Liver (tissue), 9 donors: ENCODE results near the gene HSFX3. TPM values are rescaled to one million over a fixed set of nuclear protein-coding genes. Genes with fewer than 3 reads are reported as not detected.

Experiments
- DNase-seq: peaks from one replicate; pipeline ENCODE4 v3.0.0-alpha.2; 2017; ENCODE audit warnings: low spot score
- H3K27ac ChIP-seq, 2 donors: one replicate each; pipeline ENCODE4 v1.7.0; 2013; ENCODE audit warnings: inconsistent platforms in 2 of 2, low read length in 2 of 2, control low read depth in 1 of 2, low read depth in 1 of 2, mild to moderate bottlenecking in 1 of 2
- H3K27me3 ChIP-seq, 4 donors: one replicate each; pipeline versions ENCODE4 v1.6.1 to v1.7.0; 2013; ENCODE audit warnings: low read length in 3 of 4, inconsistent platforms in 1 of 4, mild to moderate bottlenecking in 1 of 4, moderate library complexity in 1 of 4; ENCODE audit not compliant: control insufficient read depth in 4 of 4, insufficient read depth in 4 of 4
- H3K36me3 ChIP-seq, 4 donors: one replicate each; pipeline versions ENCODE4 v1.6.1 to v1.7.0; 2013; ENCODE audit warnings: low read length in 3 of 4, mild to moderate bottlenecking in 3 of 4, low read depth in 1 of 4, moderate library complexity in 1 of 4; ENCODE audit not compliant: control insufficient read depth in 4 of 4, insufficient read depth in 3 of 4
- H3K4me1 ChIP-seq, 4 donors: one replicate each; pipeline versions ENCODE4 v1.6.1 to v1.7.0; 2013; ENCODE audit warnings: low read length in 3 of 4, mild to moderate bottlenecking in 3 of 4, moderate library complexity in 1 of 4; ENCODE audit not compliant: control insufficient read depth in 4 of 4, insufficient read depth in 4 of 4
- H3K4me3 ChIP-seq, 3 donors: one replicate each; pipeline versions ENCODE4 v1.6.1 to v1.7.0; 2013; ENCODE audit warnings: low read length in 3 of 3, control low read depth in 1 of 3, low read depth in 1 of 3, mild to moderate bottlenecking in 1 of 3
- H3K9ac ChIP-seq, 2 donors: one replicate each; pipeline ENCODE4 v1.7.0; 2013; ENCODE audit warnings: low read length in 2 of 2, mild to moderate bottlenecking in 2 of 2, moderate library complexity in 2 of 2, control low read depth in 1 of 2, low read depth in 1 of 2
- H3K9me3 ChIP-seq, 4 donors: one replicate each; pipeline versions ENCODE4 v1.6.1 to v1.7.0; 2013; ENCODE audit warnings: low read length in 3 of 4; ENCODE audit not compliant: control insufficient read depth in 4 of 4
- EGR1 ChIP-seq, 2 donors: IDR thresholded peaks; 2 replicates each; pipeline ENCODE4 v1.6.1; 2016 to 2018; ENCODE audit warnings: antibody characterized with exemption in 2 of 2, low read depth in 2 of 2
- FOXA2 ChIP-seq: IDR thresholded peaks from 2 replicates; pipeline ENCODE4 v1.6.1; 2016; ENCODE audit warnings: antibody characterized with exemption
- GABPA ChIP-seq, 2 donors: IDR thresholded peaks in 1 of 2; conservative IDR thresholded peaks in 1 of 2; 2 replicates each; pipeline ENCODE4 v1.6.1; 2016; ENCODE audit warnings: antibody characterized with exemption in 2 of 2, mild to moderate bottlenecking in 1 of 2, moderate library complexity in 1 of 2
- HNF4A ChIP-seq, 2 donors: conservative IDR thresholded peaks; 2 replicates each; pipeline ENCODE4 v1.6.1; 2016; ENCODE audit warnings: antibody characterized with exemption in 2 of 2, mild to moderate bottlenecking in 2 of 2
- HNF4G ChIP-seq: IDR thresholded peaks from 2 replicates; pipeline ENCODE4 v1.6.1; 2016; ENCODE audit warnings: antibody characterized with exemption
- JUND ChIP-seq, 2 donors: IDR thresholded peaks; 2 replicates each; pipeline ENCODE4 v1.6.1; 2016; ENCODE audit warnings: antibody characterized with exemption in 2 of 2
- NR2F2 ChIP-seq: IDR thresholded peaks from 2 replicates; pipeline ENCODE4 v1.6.1; 2016; ENCODE audit warnings: antibody characterized with exemption
- RXRA ChIP-seq, 2 donors: IDR thresholded peaks; 2 replicates each; pipeline ENCODE4 v1.6.1; 2017 to 2018; ENCODE audit warnings: antibody characterized with exemption in 2 of 2, mild to moderate bottlenecking in 1 of 2
- SP1 ChIP-seq: IDR thresholded peaks from 2 replicates; pipeline ENCODE4 v1.6.1; 2018; ENCODE audit warnings: antibody characterized with exemption, mild to moderate bottlenecking
- TAF1 ChIP-seq: conservative IDR thresholded peaks from 2 replicates; pipeline ENCODE4 v1.6.1; 2016; ENCODE audit warnings: antibody characterized with exemption, mild to moderate bottlenecking
- WGBS: extraction: QIAGEN DNeasy Blood & Tissue Kit; methylation state at CpG from one replicate; pipeline ENCODE4 v1.1.7; 2013; 5-methylcytosine and 5-hydroxymethylcytosine counted together
- polyA plus RNA-seq, 2 donors: library from polyadenylated mRNA; stranded (reverse) in 1 of 2; unstranded in 1 of 2; fragments of 200-250 nt in 1 of 2; fragments of >200 nt in 1 of 2; fragmentation: Nextera tagmentation in 1 of 2; extraction: Ambion mirVana in 1 of 2; gene quantifications; one replicate each; pipeline versions ENCODE4 v1.2.1 to v1.2.3, GENCODE V29; 2013 to 2015
- total RNA-seq, 2 donors: library from RNA; depleted of rRNA; stranded (reverse); fragments of >200 nt; gene quantifications; one replicate each; pipeline ENCODE4 v1.2.3, GENCODE V29; 2014
- TF ChIP-seq, protein P1 (sequence below): IDR thresholded peaks from 2 replicates; pipeline ENCODE4 v1.6.1; 2016; ENCODE audit warnings: antibody characterized with exemption, mild to moderate bottlenecking
- TF ChIP-seq, protein P2 (sequence below): IDR thresholded peaks from 2 replicates; pipeline ENCODE4 v1.6.1; 2016; ENCODE audit warnings: antibody characterized with exemption
- TF ChIP-seq, protein P3 (sequence below): fragments of 150-350 bp; IDR thresholded peaks from 2 replicates; pipeline ENCODE4 v1.5.1; 2017; ENCODE audit warnings: improper control_type of control experiment, low read depth, low read length; ENCODE audit not compliant: missing input control
- donor health status: healthy.
- donor health status: healthy.
- donor health status: healthy.
- donor health status: healthy.
- donor health status: healthy.

Gene HSFX3
- total and polyA plus RNA-seq, 4 donors = not detected

DNA sequence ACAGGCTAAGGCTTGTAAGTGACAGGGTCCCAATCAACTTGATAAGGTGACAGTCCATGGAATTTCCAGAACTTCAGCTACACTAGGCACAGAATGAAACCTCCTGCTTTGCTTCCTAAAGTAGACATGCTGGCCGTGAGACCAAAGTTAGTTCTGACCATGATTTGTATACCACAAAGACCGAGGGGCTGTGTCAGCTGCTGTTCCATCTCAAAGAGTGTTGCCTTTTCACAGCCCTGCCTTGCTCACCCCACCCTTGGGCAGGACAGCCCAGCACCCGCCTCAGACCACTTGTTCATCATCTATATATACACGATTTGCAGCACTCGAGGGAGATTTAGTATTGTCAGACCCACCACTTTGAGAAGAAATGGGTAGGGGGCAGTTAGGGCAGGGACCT, 50.0 kb downstream of the HSFX3 start:
- H3K4me3 ChIP-seq = no peak overlapping the region
- WGBS = 94% methylated on average over 5 of the region's 5 CpGs
- no peak for DNase-seq
- TF ChIP-seq GABPA (IDR thresholded peaks at IDR 0.05 in 1 of 2, conservative IDR thresholded peaks at IDR 0.05 in 1 of 2) (no peak), FOXA2 (no peak), HNF4G (no peak), SP1 (no peak), NR2F2 (no peak), JUND (IDR thresholded peaks at IDR 0.05) (no peak), HNF4A (conservative IDR thresholded peaks at IDR 0.05) (no peak), RXRA (IDR thresholded peaks at IDR 0.05) (no peak)
- TF ChIP-seq, protein P1, sequence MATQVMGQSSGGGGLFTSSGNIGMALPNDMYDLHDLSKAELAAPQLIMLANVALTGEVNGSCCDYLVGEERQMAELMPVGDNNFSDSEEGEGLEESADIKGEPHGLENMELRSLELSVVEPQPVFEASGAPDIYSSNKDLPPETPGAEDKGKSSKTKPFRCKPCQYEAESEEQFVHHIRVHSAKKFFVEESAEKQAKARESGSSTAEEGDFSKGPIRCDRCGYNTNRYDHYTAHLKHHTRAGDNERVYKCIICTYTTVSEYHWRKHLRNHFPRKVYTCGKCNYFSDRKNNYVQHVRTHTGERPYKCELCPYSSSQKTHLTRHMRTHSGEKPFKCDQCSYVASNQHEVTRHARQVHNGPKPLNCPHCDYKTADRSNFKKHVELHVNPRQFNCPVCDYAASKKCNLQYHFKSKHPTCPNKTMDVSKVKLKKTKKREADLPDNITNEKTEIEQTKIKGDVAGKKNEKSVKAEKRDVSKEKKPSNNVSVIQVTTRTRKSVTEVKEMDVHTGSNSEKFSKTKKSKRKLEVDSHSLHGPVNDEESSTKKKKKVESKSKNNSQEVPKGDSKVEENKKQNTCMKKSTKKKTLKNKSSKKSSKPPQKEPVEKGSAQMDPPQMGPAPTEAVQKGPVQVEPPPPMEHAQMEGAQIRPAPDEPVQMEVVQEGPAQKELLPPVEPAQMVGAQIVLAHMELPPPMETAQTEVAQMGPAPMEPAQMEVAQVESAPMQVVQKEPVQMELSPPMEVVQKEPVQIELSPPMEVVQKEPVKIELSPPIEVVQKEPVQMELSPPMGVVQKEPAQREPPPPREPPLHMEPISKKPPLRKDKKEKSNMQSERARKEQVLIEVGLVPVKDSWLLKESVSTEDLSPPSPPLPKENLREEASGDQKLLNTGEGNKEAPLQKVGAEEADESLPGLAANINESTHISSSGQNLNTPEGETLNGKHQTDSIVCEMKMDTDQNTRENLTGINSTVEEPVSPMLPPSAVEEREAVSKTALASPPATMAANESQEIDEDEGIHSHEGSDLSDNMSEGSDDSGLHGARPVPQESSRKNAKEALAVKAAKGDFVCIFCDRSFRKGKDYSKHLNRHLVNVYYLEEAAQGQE = no peak
- TF ChIP-seq, protein P2, sequence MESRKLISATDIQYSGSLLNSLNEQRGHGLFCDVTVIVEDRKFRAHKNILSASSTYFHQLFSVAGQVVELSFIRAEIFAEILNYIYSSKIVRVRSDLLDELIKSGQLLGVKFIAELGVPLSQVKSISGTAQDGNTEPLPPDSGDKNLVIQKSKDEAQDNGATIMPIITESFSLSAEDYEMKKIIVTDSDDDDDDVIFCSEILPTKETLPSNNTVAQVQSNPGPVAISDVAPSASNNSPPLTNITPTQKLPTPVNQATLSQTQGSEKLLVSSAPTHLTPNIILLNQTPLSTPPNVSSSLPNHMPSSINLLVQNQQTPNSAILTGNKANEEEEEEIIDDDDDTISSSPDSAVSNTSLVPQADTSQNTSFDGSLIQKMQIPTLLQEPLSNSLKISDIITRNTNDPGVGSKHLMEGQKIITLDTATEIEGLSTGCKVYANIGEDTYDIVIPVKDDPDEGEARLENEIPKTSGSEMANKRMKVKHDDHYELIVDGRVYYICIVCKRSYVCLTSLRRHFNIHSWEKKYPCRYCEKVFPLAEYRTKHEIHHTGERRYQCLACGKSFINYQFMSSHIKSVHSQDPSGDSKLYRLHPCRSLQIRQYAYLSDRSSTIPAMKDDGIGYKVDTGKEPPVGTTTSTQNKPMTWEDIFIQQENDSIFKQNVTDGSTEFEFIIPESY = no peak
- TF ChIP-seq, protein P3, sequence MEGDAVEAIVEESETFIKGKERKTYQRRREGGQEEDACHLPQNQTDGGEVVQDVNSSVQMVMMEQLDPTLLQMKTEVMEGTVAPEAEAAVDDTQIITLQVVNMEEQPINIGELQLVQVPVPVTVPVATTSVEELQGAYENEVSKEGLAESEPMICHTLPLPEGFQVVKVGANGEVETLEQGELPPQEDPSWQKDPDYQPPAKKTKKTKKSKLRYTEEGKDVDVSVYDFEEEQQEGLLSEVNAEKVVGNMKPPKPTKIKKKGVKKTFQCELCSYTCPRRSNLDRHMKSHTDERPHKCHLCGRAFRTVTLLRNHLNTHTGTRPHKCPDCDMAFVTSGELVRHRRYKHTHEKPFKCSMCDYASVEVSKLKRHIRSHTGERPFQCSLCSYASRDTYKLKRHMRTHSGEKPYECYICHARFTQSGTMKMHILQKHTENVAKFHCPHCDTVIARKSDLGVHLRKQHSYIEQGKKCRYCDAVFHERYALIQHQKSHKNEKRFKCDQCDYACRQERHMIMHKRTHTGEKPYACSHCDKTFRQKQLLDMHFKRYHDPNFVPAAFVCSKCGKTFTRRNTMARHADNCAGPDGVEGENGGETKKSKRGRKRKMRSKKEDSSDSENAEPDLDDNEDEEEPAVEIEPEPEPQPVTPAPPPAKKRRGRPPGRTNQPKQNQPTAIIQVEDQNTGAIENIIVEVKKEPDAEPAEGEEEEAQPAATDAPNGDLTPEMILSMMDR = no peak
- H3K27ac ChIP-seq = no peak overlapping the region
- no peaks in the 10 kb centered on the region for H3K9me3 ChIP-seq
- H3K4me1 ChIP-seq = peaks cover 0 to 14% (median 12%) of the 10 kb centered on the region in 4 donors
- no peaks in the 10 kb centered on the region for H3K27me3 ChIP-seq
- H3K36me3 ChIP-seq = peaks cover 1 to 42% (median 24%) of the 10 kb centered on the region in 4 donors
- H3K9ac ChIP-seq = no peak overlapping the region

DNA sequence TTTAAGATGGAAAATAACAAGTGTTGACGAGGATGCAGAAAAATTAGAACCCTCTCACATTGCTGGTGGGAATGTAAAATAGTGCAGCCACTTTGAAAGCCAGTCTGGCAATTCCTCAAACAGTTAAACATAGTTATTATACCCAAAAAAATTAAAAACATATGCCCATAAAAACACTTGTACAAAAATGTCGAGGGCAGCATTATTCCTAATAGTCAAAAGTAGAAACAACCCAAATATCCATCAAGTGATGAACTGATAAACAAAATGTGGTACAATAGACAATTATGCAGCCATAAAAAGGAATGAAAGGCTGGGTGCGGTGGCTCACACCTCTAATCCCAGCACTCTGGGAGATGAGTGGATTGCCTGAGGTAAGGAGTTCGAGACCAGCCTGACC, 51.0 kb downstream of the HSFX3 start:
- H3K4me1 ChIP-seq = peaks cover 0 to 6% (median 5%) of the 10 kb centered on the region in 4 donors
- no peaks in the 10 kb centered on the region for H3K27me3 ChIP-seq
- no peak for DNase-seq
- WGBS = 98% methylated on average over 4 of the region's 4 CpGs
- peaks cover 1 to 48% (median 24%) of the 10 kb centered on the region in 4 donors for H3K36me3 ChIP-seq
- no peak overlapping the region for H3K9ac ChIP-seq
- no peaks in the 10 kb centered on the region for H3K9me3 ChIP-seq
- no peak overlapping the region for H3K4me3 ChIP-seq
- TF ChIP-seq TAF1 = no peak
- no peak for TF ChIP-seq NR2F2
- TF ChIP-seq FOXA2 = no peak
- TF ChIP-seq GABPA (IDR thresholded peaks at IDR 0.05 in 1 of 2, conservative IDR thresholded peaks at IDR 0.05 in 1 of 2) = no peak
- TF ChIP-seq EGR1 (IDR thresholded peaks at IDR 0.05; ENCODE audit: low read depth in 2 of 2) = no peak
- no peak for TF ChIP-seq JUND (IDR thresholded peaks at IDR 0.05)
- TF ChIP-seq, protein P3 = no peak
- no peak overlapping the region for H3K27ac ChIP-seq

Other genes starting within 250 kb of the HSFX3 start
- gene IDS, start 44.6 kb downstream of the HSFX3 start, total RNA-seq = 10 to 100 TPM in 1 of 2 donors, 1 to 10 TPM in 1; 5.3 to 21.9 TPM
- gene IDS, start 44.6 kb downstream of the HSFX3 start, polyA plus RNA-seq = 10 to 100 TPM; 12.3 to 18.4 TPM
- 10 to 100 TPM in 1 of 2 donors, 1 to 10 TPM in 1; 7.5 to 11.8 TPM for gene EOLA1, start 8.9 kb downstream of the HSFX3 start, total RNA-seq
- gene EOLA1, start 8.9 kb downstream of the HSFX3 start, polyA plus RNA-seq = 10 to 100 TPM; 10.6 to 17.2 TPM
- not detected for gene MAGEA9B, start 37.5 kb upstream of the HSFX3 start, total RNA-seq
- not detected for gene MAGEA9B, start 37.5 kb upstream of the HSFX3 start, polyA plus RNA-seq
- under 1 TPM in 1 of 2 donors, not detected in 1; 0.09 TPM for gene HSFX2, start 45.4 kb upstream of the HSFX3 start, total RNA-seq
- under 1 TPM; 0.15 to 0.20 TPM for gene HSFX2, start 45.4 kb upstream of the HSFX3 start, polyA plus RNA-seq
- gene TMEM185A, start 81.9 kb upstream of the HSFX3 start, total RNA-seq = 1 to 10 TPM; 7.3 to 7.5 TPM
- 1 to 10 TPM; 7.9 to 9.8 TPM for gene TMEM185A, start 81.9 kb upstream of the HSFX3 start, polyA plus RNA-seq
- gene MAGEA11, start 162.1 kb upstream of the HSFX3 start, total RNA-seq = not detected
- gene MAGEA11, start 162.1 kb upstream of the HSFX3 start, polyA plus RNA-seq = not detected
- gene HSFX1, start 224.1 kb upstream of the HSFX3 start, total RNA-seq = under 1 TPM; 0.19 to 0.92 TPM
- under 1 TPM; 0.17 to 0.28 TPM for gene HSFX1, start 224.1 kb upstream of the HSFX3 start, polyA plus RNA-seq
- not detected for gene MAGEA9, start 232.0 kb upstream of the HSFX3 start, total RNA-seq
- gene MAGEA9, start 232.0 kb upstream of the HSFX3 start, polyA plus RNA-seq = not detected